Amniotic stem cell (primary cell): ENCODE measurements around the gene SUMF1.
"Not testable (repeated sequence)": the region's sequence is repeated elsewhere in the genome, so short reads cannot be mapped to it uniquely, and the experiment has no call there.

Experiments
- DNase-seq: peaks from one replicate; lab custom pipeline; 2025; lab: John Stamatoyannopoulos, UW

SUMF1 gene

DNA sequence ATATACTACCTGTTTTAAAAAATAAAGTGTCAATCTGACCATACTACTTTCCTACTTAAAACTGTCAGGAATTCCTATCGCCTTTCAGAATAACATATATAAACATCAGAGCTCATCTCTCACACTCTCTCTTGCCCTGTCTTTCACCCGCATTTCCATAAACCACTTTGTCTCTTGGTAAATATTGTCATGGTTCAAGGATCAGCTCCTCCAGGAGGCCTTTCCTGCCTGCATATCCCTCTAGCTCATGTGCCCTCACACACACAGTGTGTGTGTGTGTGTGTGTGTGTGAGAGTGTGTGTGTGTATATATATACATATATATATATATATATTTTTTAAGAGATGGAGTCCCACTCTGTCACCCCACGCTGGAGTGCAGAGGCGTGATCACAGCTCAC, 6.7 kb downstream of the SUMF1 start:
- no peak for DNase-seq

- no peak for DNase-seq
Observed at GRCh38 chr3:4458961-4459360, 8.1 kb downstream of the SUMF1 start.

DNA sequence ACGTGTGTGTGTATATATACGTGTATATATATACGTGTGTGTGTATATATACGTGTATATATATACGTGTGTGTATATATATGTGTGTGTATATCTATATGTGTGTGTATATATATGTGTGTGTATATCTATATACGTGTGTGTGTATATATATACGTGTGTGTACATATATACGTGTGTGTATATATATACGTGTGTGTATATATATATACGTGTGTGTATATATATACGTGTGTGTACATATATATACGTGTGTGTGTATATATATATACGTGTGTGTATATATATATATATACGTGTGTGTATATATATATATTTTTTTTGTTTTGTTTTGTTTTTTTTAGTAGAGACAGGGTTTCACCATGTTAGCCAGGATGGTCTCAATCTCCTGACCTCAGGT, 10.3 kb downstream of the SUMF1 start:
- not testable (repeated sequence) for DNase-seq

DNA sequence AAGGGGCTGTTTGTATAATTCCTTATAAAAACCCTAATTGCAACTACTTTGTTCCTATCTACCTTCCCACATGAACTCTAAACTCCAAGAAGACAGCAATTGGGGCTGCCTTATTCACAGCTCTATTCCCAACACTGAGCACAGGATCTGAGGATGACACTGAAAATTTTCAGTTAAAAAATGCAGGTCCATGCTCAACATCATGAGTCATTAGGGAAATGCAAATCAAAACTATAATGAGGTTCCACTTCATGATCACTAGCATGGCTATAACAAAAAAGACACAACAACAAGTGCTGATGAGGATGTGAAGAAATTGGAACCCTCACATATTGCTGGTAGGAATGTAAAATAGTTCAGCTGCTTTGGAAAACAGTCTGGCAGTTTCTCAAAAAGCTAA, 12.9 kb downstream of the SUMF1 start:
- DNase-seq = no peak

GRCh38 chr3:4449043-4449805, 17.8 kb downstream of the SUMF1 start:
- DNase-seq = no peak

DNA sequence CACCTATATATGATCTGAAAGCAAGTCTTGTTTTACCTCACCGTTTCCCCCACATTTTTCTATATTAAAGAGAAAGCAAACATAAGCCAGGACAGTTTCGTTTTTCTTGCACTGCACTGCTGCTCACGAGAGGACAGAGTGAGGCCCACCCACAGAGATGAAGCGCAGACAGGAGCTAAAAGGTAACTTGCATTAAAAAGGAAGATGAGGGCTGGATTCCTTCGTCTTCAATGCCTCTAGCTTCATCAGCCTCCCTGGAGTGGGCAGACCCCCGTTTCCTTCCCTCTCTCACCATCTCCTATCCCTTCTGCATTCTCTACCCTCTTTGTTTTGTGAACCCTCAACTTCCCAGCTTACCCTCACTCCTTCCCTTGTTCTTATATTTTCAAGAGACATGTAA, 18.9 kb downstream of the SUMF1 start:
- no peak for DNase-seq

- DNase-seq = no peak
Observed at GRCh38 chr3:4447295-4447999, 19.6 kb downstream of the SUMF1 start.

DNA sequence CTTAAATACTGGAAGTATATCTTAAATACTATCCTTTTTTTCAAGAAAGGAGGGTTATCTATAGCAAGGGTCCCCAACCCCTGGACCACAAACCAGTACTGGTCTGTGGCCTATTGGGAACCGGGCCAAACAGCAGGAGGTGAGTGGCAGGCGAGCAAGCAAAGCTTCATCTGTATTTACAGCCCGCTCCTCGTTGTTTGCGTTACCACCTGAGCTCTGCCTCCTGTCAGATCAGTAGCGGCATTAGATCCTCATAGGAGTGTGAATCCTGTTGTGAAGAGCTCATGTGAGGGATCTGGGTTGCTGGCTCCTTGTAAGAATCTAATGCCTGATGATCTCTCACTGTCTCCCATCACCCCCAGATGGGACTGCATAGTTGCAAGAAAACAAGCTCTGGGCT, 26.1 kb downstream of the SUMF1 start:
- DNase-seq = no peak

DNA sequence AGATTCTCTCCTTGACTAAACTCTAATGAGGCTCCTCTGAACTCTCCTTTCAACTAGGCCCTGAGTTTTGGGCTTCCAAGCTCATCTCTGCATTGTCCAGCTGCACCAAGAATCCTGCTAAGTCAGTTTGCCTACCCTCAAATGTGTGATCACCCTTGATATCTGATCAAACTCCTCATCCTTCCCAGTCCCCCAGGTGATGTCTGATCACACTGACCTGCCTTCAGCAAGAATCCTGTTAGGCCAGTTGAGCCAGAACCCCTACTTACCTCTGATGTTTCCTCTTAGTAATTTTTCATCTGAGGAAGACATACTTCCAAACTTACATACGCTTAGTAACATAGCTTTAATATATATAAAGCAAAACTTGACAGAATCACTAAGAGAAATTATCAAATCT, 28.8 kb downstream of the SUMF1 start:
- no peak for DNase-seq

GRCh38 chr3:4432259-4432658, 34.8 kb downstream of the SUMF1 start:
- no peak for DNase-seq

- DNase-seq = no peak
Observed at GRCh38 chr3:4429648-4430350, 37.3 kb downstream of the SUMF1 start.

DNA sequence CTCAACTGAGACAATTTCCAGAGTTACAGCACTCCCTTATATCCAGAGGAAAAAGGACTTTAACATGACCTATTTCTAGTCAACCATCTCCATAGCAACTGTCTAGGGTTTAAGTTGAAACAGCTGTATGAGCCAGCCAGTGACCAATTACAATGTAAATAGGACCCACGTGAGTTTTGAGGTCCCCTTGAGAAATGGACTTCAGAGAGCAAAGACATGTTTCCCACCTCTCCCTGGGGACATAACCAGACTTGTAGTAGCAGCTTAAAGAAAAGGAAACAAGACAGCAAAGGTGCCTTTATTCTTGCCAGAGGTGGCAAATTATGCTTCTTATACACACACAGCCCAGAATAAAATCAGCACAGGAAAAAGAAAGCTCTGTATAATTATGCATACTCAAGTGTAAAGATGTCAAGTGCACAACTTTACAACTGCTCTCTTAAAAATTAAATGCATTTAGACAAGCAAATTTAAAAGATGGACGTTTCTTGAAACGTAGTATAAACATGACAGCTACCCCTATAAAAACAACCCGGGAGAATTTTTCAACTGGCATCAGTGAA, 40.2 kb downstream of the SUMF1 start:
- DNase-seq = peak; percentile 79

DNA sequence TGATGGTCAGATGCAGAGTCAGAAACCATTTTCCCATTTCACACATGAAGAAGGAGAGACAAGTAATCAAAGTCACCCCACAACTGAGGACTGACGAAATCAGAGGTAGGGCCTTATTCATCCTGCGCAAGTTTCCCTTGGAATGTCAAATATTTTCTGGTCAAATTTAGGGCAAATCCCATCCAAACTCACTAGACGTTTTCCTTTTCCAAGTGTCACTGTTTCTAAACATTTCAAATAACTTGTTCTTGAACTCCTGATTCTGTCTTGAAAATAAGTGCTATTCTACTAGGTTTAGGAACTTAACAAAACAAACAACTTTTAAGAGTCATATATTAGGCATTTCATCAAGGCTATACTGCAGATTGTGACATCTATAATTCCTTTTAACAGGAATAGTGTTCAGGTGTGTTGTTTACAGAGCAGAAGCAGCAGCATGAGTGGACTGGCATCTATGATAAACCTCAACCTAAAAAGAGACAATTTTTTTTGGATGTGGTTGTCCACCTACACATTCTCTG, 40.7 kb downstream of the SUMF1 start:
- no peak for DNase-seq

- no peak for DNase-seq
Observed at GRCh38 chr3:4425707-4426106, 41.4 kb downstream of the SUMF1 start.

DNA sequence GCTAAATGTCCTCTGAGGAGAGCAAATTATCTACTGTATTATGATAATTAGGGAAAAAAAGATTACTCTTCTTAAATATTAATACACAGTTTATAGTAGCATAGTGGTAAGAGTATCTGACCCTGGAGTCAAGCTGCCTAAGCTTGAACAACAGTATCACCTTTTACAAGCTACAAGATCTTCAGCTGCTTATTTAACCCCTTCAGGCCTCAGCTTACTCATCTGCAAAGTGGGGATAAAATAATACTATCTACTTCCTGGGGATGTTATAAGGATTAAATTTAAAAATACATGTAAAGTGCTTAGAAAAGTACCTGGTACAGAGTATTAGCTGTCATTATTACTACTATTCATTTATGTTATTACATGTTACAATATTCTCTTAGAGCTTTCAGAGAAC, 42.0 kb downstream of the SUMF1 start:
- no peak for DNase-seq

DNA sequence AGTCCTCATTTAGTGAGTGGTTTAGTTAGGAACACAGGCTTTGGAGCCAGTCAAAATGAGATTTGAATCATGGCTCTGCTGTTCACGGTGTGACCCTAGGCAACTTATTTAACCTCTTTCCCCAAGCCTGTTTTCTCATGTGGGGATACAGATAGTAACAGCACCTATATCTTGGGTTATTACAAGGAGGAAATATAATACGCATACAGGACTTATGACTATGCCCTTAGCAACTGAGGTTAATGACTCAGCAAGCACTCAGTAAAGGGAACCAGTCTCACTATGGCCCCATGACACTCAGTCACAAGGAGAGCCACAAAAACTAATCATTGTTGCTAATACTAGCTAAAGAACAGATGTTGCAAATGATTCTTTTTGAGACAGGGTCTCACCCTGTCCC, 45.9 kb downstream of the SUMF1 start:
- DNase-seq = no peak

GRCh38 chr3:4419920-4420319, 47.1 kb downstream of the SUMF1 start:
- DNase-seq = no peak

- no peak for DNase-seq
Observed at GRCh38 chr3:4419386-4419785, 47.7 kb downstream of the SUMF1 start.

- no peak for DNase-seq
Observed at GRCh38 chr3:4418156-4418555, 48.9 kb downstream of the SUMF1 start.

DNA sequence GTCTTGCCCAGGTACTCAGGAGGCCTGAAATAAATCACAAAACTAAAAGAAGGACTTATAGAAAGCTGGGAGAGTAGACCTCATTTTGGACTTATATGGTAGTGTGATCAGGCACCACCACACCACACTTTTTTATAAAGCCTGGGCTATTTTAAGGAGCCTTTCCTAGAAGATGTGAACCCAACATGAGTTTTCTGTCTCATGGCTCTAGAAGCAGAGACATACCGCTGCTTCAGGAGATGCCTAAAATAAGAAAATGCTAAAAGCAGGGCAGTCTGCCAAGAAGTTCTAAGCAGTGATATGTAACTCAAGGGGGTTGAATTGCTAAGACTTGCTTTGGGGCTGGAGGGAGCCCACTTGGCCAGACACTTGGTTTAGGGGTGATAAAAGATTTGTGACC, 49.6 kb downstream of the SUMF1 start:
- DNase-seq = no peak

DNA sequence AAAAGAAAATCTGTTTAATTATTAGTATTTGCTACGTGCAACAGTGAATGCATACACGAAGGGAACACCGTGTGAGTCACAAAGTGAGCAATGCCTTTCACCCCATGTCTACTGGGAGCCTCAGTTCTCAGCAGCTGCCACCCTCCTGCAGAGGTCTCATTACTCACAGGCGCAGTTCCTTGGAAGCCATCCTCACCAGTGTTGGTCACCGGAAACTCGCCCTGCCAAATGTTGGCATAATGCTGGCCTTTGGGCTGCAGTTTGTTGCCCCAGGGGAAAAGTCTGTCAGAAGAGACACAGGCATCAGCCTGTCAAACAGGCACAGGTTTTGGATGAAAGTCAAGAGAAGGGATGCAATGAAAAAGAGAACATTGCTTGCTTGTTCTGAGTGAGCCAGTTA, 50.1 kb downstream of the SUMF1 start:
- DNase-seq = no peak

- DNase-seq = no peak
Observed at GRCh38 chr3:4416427-4416945, 50.6 kb downstream of the SUMF1 start.
